Colon (tissue), 2 donors: Measurements from ENCODE around the gene LMNB1.
"Not testable (repeated sequence)": the region's sequence is repeated elsewhere in the genome, so short reads cannot be mapped to it uniquely, and the experiment has no call there.

Experiments
- FAIRE-seq: peaks from 2 replicates; lab custom pipeline; 2012; peaks lifted over from hg19 to GRCh38; lab: Jason Lieb, UNC
- donor health status: control.
- donor health status: control.

Gene LMNB1

DNA sequence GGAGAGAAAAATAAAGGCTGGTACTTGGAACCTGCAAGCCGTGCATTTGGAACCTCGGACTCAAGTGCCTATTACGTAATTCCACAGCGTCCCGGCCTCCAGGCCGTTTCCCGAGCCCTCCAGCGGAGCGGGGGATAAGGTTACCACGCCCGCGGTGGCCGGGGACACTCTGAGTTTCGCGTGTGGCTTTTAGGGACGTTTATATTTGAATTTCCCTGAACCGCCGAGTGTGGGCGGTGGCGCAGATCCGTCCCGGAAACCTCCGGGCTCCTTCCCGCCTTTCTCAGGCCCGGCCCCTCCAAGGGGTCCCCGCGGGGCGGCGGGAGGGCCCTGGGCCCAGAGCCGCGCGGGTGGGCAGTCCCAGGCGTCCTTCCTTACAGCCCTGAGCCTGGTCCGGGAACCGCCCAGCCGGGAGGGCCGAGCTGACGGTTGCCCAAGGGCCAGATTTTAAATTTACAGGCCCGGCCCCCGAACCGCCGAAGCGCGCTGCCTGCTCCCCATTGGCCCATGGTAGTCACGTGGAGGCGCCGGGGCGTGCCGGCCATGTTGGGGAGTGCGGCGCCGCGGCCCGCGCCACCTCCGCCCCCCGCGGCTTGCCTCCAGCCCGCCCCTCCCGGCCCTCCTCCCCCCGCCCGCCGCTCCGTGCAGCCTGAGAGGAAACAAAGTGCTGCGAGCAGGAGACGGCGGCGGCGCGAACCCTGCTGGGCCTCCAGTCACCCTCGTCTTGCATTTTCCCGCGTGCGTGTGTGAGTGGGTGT, at the start of gene LMNB1:
Gene LMNB1, plus strand, starts transcription at position 638 of the 758 bp plus-strand sequence. CDS start 373 bp downstream, outside the sequence.
- FAIRE-seq = no peak

DNA sequence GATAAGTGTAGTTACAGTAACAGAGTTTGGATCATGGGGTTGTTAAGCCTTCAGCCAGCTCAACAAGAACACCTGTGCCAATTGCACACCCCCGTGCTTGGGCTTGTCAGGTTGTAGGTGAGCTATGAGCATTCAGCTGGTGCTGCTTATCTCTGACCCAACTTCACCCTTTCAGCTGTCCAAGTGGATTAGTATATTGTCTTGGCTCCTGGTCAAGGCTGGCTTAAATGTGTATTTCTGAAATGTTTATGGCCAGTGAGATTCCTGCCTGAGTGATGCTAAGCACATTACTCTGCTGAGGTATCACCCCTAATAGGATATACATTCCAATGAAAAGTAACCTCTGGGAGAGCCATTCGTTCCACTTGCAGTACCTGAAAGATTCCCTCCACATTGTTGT, 44.2 kb upstream of the LMNB1 start:
- no peak for FAIRE-seq

- not testable (repeated sequence) for FAIRE-seq
Measured at GRCh38 chr5:126734573-126734972, 42.4 kb upstream of the LMNB1 start.

GRCh38 chr5:126736141-126736540, 40.8 kb upstream of the LMNB1 start:
- FAIRE-seq = no peak

- no peak for FAIRE-seq
Measured at GRCh38 chr5:126741361-126741760, 35.6 kb upstream of the LMNB1 start.

DNA sequence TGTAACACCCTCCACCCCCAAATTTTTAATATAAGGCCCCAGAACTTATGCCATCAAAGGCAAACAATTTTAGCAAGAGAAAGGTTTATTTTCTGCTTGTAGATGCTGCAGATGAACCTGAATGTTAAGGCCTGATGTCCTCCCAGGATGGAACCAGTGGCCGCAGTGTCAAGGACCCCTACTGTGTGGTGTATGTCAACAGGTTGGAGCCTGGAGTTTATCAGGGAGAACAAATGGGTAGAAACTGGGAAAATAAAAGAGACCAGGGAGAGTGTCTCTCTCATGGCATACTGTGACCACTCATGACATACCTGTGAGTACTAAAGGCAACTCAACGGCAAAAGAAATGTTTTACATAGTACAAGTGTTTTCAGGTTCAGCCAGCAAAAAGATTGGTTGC, 34.5 kb upstream of the LMNB1 start:
- FAIRE-seq = no peak

DNA sequence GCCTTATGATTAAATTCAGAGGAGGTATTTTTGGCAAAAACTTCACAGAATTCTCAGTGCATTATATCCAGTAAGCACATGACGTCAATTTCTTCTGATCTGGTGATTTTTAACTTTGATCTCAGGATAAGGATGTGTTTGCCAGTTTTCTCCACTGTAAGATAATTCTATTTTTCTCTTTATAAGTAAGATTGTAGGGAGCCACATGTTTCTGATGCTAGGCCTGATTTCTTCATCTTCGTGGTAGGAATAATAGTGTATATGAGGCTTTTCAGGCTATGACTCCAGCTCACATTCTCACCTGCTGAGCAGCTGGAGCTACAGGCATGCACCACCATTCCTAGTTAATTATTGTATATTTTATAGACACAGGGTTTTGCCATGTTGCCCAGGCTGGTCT, 32.1 kb upstream of the LMNB1 start:
- no peak for FAIRE-seq

DNA sequence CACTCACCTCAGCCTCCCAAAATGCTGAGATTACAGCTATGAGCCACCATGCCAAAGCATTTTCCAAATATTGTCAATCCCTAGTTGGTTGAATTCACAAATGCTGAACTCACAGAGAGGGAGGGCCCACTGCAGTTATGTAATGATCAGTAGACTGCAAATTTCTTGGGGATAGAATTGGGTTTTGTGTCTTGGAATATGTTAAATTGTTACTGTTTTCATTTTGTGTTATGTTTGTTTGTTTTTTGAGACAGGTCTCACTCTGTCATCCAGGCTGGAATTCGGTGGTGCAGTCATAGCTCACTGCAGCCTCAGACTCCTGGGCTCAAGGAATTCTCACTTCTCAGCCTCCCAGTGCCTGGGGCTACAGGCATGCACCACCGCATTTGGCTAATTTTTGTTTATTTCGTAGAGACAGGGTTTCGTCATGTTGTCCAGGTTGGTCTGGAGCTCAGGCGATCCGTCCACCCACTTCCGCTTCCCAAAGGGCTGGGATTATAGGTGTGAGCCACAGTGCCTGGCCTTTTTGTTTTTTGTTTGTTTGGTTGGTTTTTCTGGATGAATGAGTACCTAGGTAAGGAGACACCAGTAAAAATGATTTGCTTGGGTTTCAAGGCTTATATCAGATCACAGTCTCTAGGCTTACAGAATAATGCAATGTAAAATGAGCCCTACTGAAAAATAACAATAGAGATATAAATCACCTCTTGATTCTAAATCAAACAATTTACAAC, 31.5 kb upstream of the LMNB1 start:
- no peak for FAIRE-seq

DNA sequence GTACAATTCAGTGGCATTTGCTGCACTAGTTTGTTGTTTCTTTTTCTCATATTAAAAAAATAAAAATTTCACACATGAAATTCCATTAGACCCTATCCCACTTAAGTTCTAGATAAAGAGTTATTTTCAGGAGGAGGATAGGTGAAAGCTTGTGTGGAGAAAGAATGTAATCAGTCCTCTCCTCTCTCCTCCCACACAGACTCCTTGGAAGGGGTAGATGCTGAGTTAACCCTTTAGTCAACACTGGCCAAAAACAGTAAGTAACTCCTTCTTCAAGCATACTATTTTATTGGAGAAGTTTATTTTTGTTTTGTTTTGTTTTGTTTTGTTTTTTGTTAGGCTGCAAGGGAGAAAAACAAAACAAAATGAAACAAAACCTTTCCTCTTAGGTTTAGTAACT, 30.6 kb upstream of the LMNB1 start:
- FAIRE-seq = no peak

GRCh38 chr5:126752081-126752785, 24.7 kb upstream of the LMNB1 start:
- no peak for FAIRE-seq

DNA sequence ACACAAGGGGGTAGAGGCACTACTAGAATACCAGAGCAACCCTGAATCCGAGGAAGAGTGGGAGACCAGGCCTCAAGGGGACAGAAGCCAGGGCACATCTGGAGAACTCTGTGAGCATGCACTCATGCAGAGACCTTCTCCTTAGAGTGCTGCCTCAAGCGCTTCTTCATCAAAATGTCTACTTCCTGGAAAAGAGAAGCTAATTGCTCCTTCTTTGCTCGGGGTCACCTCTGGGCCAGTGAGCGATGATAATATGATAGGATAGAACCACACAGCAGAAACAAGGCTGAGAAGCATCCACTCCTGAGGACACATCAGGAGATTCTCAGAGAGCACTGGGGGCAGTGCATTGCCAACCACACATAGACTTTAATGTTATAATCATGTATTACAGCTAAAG, 23.7 kb upstream of the LMNB1 start:
- no peak for FAIRE-seq

DNA sequence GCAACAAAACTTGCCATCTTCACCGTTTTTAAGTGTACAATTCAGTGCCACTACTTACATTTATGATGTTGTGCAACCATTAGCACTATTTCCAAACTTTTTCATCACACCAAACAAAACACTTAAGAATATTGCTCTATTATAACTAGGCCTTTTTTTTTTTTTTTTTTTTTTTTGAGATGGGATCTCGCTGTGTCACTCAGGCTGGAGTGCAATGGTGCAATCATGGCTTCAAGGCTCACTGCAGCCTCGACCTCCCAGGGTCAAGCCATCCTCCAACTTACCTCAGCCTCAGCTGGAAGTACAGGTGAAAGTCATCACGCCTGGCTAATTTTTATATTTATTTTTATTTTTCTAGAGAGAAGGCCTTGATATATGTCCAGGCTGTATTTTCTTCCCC, 22.3 kb upstream of the LMNB1 start:
- no peak for FAIRE-seq

DNA sequence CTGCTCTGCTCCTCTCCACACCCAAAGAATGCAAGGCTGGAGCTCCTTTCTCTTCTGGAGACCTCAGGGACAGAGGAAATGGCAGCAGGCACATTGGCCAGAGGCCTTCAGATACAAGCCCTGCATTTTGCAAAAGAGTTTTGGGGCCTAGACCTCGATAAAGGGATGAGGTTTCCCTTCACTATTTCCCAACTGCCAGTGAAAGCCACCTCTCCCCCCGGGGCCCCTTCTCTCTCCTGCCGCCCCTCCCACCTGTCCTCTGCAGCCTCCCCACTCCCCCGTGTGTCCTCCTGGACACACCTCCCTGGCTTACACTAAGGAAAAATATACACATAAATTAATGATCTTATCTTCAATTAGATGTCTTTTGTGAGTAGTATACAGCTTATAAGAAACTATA, 21.3 kb upstream of the LMNB1 start:
- no peak for FAIRE-seq

DNA sequence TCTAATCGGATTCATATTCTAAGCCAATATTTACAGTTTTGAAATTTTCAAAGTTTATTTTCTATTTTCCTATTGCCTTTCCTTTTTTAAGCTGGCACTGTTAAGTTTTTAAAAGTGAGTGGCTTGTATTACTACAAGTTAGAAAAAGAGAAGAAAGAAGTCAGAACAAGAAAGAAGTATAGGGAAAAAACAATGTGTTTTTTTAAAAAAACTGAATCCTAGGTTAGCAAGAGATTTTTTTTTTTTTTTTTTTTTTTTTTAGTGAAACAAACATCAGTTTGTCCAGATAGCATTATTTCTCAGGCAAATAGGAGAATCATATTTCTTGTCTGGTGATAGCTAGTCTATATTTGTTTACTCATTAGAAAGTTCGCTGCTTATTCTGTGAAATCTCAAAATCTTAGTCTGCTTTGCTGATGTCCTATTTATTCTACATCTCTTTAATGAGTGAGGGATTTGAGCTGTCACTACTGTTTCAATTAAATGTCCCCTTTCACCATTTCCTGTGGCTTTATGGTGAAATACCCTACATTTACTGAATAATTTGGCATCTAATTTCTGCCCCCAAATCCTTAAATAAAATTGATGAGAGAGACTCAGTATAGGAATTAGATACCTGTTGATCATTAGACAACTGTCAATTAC, 19.1 kb upstream of the LMNB1 start:
- no peak for FAIRE-seq

GRCh38 chr5:126763371-126763770, 13.6 kb upstream of the LMNB1 start:
- FAIRE-seq = no peak

GRCh38 chr5:126769703-126770102, 7.2 kb upstream of the LMNB1 start:
- no peak for FAIRE-seq

DNA sequence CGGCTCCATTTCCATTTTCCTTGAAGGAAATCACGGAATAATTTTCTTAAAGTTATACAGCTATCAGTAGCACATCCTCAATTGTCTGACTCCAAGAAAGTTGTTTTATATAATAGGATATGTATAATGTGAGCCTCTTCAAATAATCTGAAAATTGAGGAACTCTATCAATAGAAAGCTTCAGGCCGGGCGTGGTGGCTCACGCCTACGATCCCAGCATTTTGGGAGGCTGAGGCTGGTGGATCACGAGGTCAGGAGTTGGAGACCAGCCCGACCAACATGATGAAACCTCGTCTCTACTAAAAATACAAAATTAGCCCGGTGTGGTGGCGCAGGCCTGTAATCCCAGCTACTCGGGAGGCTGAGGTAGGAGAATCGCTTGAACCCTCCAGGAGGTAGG, 3.4 kb upstream of the LMNB1 start:
- FAIRE-seq = not testable (repeated sequence)

DNA sequence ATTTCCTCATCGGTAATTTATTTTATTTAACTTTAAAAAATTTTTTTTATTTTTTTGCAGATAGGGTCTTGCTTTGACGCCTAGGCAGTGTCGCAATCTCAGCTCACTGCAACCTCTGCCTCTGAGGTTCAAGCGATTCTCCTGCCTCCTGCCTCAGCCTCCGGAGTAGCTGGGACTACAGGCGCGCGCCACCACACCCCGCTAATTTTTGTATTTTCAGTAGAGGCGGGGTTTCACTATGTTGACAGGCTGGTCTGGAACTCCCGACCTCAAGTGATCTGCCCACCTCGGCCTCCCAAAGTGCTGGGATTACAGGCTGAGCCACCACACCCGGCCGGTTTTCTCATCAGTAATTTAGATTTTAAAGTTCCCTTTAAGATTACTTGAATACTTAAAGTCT, 2.3 kb upstream of the LMNB1 start:
- FAIRE-seq = not testable (repeated sequence)

DNA sequence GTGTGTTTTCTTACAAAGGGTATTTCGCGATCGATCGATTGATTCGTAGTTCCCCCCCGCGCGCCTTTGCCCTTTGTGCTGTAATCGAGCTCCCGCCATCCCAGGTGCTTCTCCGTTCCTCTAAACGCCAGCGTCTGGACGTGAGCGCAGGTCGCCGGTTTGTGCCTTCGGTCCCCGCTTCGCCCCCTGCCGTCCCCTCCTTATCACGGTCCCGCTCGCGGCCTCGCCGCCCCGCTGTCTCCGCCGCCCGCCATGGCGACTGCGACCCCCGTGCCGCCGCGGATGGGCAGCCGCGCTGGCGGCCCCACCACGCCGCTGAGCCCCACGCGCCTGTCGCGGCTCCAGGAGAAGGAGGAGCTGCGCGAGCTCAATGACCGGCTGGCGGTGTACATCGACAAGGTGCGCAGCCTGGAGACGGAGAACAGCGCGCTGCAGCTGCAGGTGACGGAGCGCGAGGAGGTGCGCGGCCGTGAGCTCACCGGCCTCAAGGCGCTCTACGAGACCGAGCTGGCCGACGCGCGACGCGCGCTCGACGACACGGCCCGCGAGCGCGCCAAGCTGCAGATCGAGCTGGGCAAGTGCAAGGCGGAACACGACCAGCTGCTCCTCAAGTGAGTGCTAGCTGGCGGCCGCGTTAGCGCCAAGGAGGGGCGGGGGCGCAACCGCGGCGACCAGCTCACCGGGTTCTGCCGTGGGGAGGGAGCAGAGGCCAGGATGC, 480 bp downstream of the LMNB1 start:
- no peak for FAIRE-seq

- no peak for FAIRE-seq
Measured at GRCh38 chr5:126777975-126778674, 1.2 kb downstream of the LMNB1 start.

DNA sequence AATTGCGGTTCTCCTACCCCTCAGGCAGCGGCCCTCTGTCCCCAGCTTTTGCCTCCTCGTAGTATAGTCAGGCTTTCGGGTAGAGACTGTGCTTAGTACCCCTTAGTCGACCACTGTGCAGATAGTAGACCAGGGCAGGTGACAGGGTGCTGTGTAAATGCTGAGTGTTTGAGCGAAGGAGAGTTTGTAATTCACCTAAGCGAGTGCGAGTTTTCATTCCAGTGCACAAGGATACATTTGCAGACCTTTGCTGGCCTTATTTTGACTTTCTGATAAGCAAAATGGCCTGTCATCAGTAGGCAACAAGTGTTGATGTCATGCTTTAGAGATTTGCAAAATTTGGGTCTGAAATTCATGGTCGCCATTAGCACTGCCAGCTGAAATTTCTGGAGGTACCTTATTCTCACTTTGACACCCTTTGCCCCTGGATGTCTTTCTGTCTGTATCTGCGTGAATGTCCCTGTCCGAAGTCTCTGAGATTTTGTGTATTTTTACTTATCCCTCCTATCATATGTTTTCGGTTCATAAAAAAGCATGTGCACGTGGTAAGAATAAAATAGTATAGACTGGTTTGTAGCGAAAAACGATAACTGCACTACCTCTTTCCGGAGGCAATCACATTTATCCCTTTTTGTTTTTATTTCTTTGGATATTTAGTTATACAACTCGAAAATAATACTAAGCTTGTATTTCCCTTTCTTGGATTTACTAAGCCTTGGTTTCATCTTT, 1.9 kb downstream of the LMNB1 start:
- FAIRE-seq = no peak
